Thyroid gland (tissue), 4 donors: Measurements from ENCODE around the gene IL18BP. TPM values are rescaled to one million over a fixed set of nuclear protein-coding genes. Genes with fewer than 3 reads are reported as not detected.

ENCODE experiments used
- DNase-seq, 2 donors: peaks; one replicate each; pipeline ENCODE4 v3.0.0-alpha.2; 2019
- H3K27ac ChIP-seq, 3 donors: fragments of 200-600 bp; sonication (generic); 1 replicate in 2 of 3; 2 replicates in 1 of 3; pipeline ENCODE4 v1.5.1; 2016 to 2019; ENCODE audit warnings: mild to moderate bottlenecking in 1 of 3, moderate library complexity in 1 of 3
- H3K27me3 ChIP-seq: fragments of 200-600 bp; sonication (generic); one replicate; pipeline ENCODE4 v1.5.1; 2019
- H3K36me3 ChIP-seq, 2 donors: fragments of 200-600 bp; sonication (generic); one replicate each; pipeline ENCODE4 v1.5.1; 2016 to 2019
- H3K4me1 ChIP-seq, 2 donors: fragments of 200-600 bp; sonication (generic); one replicate each; pipeline ENCODE4 v1.5.1; 2017 to 2019
- H3K4me3 ChIP-seq, 3 donors: fragments of 200-600 bp; sonication (generic); replicated peaks in 1 of 3; 1 replicate in 2 of 3; 2 replicates in 1 of 3; pipeline ENCODE4 v1.5.1; 2016; ENCODE audit warnings: mild to moderate bottlenecking in 1 of 3
- H3K9me3 ChIP-seq: fragments of 200-600 bp; sonication (generic); one replicate; pipeline ENCODE4 v1.5.1; 2017
- POLR2A ChIP-seq, 2 donors: fragments of 450-650 bp; IDR thresholded peaks; one replicate each; pipeline ENCODE4 v1.6.1; 2017; ENCODE audit warnings: antibody characterized with exemption in 2 of 2, mild to moderate bottlenecking in 2 of 2, moderate library complexity in 1 of 2
- WGBS, 2 donors: methylation state at CpG; one replicate each; pipeline ENCODE4 v1.1.5; 2017; 5-methylcytosine and 5-hydroxymethylcytosine counted together
- intact Hi-C: fragments of 100-400 bp; cut with DNase I; formaldehyde crosslinking; loops from one replicate; pipeline ENCODE4 v1.15.1; 2023
- total RNA-seq, 4 donors: library from RNA; depleted of rRNA; stranded (reverse); fragments of >200 nt; gene quantifications; one replicate each; pipeline ENCODE4 v1.2.3, GENCODE V29; 2016
- TF ChIP-seq, protein P1 (sequence below), 6 experiments: fragments of 200-600 bp in 3 of 6; fragments of 450-650 bp in 3 of 6; sonication (generic) in 3 of 6; IDR thresholded peaks; one replicate each; pipeline ENCODE4 v1.5.1; 2016 to 2019; ENCODE audit warnings: antibody characterized with exemption in 6 of 6, mild to moderate bottlenecking in 2 of 6, inconsistent platforms in 1 of 6, moderate library complexity in 1 of 6

Gene IL18BP
- total RNA-seq, 4 donors from 2014 or later = 7.6 to 12.1 (median 9.5) TPM

DNA sequence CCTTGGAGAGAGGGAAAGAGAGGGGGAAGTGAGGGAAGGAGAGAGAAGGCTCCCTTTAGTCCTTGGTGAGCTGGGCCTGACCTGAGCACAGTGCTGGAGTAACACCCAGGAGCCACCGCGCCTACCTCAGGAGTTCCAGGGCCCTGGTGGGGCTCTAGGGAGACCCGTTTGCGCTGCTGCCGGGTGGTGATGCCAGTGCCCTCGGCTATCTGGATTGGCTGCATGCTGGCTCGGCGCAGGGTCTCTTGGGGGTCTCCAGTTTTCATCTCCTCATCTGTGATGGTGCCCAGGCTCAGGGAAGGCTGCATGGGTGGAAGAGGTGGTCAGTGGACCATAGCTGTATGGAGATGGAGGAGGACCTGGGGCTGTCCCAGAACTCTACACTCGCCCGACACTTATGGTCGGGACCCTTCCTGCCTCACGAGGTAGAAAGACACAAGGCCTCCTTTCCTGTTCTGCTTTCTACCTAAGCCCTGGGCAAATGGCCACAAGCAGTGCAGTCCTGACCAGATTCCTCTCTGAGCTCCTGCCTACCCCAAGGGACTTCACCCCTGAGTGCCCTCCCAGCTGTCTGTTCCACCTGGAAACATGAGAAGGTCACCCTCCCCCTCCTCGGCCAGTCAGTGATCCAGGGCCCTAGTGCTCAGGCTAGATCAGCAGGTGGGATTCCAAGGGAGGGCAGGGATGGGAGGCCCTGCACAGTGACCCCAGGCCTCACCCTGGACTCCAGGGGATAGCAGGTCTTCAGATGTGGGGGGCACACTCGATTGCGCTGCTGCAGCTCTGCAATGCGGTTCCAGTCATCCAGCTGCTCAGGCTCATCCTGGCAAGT lies 6.0 kb downstream of the IL18BP start:
- DNase-seq = peak in 1 of 2 donors; percentile 27
- no peak overlapping the region for H3K4me3 ChIP-seq
- H3K27me3 ChIP-seq = no peaks in the 10 kb centered on the region
- no peak overlapping the region for H3K27ac ChIP-seq
- no peaks in the 10 kb centered on the region for H3K9me3 ChIP-seq
- H3K4me1 ChIP-seq = peaks cover 0 to 4% of the 10 kb centered on the region in 2 donors
- intact Hi-C loops = no loop called here
- TF ChIP-seq POLR2A (IDR thresholded peaks at IDR 0.05) = no peak
- TF ChIP-seq, protein P1, sequence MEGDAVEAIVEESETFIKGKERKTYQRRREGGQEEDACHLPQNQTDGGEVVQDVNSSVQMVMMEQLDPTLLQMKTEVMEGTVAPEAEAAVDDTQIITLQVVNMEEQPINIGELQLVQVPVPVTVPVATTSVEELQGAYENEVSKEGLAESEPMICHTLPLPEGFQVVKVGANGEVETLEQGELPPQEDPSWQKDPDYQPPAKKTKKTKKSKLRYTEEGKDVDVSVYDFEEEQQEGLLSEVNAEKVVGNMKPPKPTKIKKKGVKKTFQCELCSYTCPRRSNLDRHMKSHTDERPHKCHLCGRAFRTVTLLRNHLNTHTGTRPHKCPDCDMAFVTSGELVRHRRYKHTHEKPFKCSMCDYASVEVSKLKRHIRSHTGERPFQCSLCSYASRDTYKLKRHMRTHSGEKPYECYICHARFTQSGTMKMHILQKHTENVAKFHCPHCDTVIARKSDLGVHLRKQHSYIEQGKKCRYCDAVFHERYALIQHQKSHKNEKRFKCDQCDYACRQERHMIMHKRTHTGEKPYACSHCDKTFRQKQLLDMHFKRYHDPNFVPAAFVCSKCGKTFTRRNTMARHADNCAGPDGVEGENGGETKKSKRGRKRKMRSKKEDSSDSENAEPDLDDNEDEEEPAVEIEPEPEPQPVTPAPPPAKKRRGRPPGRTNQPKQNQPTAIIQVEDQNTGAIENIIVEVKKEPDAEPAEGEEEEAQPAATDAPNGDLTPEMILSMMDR (IDR thresholded peaks at IDR 0.05) = no peak
- peaks cover 72 to 73% of the 10 kb centered on the region in 2 donors for H3K36me3 ChIP-seq
- WGBS, 2 donors = 89 to 92% methylated on average over 10 to 16 of the region's 16 CpGs

DNA sequence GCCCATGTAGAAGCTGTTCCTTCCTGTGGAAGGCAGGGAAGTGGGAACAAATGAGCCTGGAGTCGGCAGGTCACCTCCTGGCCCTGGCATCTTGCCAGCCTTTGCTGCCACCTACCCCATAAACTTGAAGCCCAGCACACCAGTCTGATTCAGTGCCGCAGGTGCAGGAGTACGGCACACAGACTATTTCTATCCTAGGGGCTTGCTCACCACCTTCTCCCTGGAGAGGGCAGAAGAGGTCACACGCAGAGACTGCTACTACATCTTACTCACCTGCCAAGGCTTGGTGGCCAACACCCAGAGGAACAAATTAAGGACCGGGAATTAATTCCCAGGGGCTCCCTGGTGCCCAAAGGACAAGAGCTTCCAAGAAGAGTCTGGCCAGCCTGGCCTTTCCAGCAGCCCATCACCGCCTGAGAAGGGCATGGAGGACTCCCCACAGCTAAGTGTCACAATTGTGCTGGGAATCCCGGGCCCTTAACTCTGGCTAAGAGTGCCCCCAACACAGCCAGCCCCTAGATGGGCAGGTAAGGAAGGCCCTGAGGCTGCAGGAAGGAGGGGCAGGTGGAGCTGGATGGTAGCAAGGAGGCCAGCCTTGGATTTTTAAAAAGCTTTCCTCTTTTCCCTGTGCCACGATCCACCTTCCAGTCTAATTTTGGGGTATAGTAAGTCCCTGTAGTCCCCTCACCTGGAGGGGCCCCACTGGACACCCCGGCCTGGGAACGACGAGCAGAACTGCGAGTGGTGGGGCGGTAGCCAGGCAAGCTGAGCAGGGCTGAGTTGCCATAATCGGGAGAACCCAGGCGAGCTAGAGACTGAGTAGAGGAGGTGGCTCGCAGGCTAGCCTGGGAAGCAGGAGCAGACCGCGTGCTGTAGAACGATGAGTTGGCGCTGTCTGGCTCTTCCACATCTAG lies 6.9 kb downstream of the IL18BP start:
- intact Hi-C loops = no loop called here
- TF ChIP-seq, protein P1 (IDR thresholded peaks at IDR 0.05) = no peak
- TF ChIP-seq POLR2A (IDR thresholded peaks at IDR 0.05) = no peak
- WGBS, 2 donors = 87 to 89% methylated on average over 20 of the region's 20 CpGs
- Histone ChIP-seq H3K4me3 (no peak overlapping the region), H3K27ac (no peak overlapping the region), H3K9me3 (no peaks in the 10 kb centered on the region), H3K36me3 (peaks cover 80 to 82% of the 10 kb centered on the region in 2 donors), H3K27me3 (no peaks in the 10 kb centered on the region), H3K4me1 (no peaks in the 10 kb centered on the region)
- DNase-seq = no peak

DNA sequence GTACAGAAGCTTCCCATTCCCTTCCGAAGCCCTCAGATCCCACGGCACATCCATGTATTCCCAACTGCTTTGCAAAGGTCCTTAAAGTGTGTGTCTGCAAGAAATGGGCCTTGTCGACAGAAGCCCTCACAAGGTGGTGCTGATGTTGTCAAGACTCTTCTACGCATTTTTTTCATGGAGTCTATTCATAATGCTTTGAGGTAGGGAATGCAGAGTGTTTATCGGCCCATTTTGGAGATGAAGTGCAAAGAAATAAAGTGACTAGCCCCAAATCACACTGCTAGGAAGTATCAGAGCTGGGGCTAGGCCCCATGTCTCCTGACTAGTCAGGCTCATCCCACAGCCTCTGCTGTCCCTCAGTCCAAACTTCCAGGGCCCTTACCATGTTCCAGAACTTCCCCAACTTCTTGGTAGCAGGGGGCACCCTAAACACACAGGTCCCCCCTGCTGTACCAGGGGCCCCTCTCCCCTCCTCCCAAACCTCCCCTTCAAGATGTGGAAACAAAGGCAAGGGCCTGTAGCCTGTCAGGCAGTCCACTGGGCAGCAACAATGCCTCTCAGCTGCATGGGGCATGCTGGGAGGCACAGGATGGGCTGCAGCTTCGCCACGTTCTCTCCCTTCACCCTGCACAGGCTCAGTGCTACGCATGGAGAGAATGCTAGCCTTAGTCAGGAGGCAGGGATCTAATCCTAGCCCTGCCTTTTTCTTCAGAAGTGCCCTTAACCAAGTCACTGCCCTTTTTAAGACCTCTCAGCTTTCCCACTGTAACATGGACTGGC lies 7.8 kb downstream of the IL18BP start:
- H3K27me3 ChIP-seq = no peaks in the 10 kb centered on the region
- intact Hi-C loops = no loop called here
- TF ChIP-seq, protein P1 (IDR thresholded peaks at IDR 0.05) = no peak
- no peak for TF ChIP-seq POLR2A (IDR thresholded peaks at IDR 0.05)
- no peak overlapping the region for H3K4me3 ChIP-seq
- no peak for DNase-seq
- WGBS, 2 donors = 89 to 95% methylated on average over 8 of the region's 8 CpGs
- no peaks in the 10 kb centered on the region for H3K9me3 ChIP-seq
- H3K27ac ChIP-seq = no peak overlapping the region
- H3K4me1 ChIP-seq = no peaks in the 10 kb centered on the region
- peaks cover 89 to 91% of the 10 kb centered on the region in 2 donors for H3K36me3 ChIP-seq

DNA sequence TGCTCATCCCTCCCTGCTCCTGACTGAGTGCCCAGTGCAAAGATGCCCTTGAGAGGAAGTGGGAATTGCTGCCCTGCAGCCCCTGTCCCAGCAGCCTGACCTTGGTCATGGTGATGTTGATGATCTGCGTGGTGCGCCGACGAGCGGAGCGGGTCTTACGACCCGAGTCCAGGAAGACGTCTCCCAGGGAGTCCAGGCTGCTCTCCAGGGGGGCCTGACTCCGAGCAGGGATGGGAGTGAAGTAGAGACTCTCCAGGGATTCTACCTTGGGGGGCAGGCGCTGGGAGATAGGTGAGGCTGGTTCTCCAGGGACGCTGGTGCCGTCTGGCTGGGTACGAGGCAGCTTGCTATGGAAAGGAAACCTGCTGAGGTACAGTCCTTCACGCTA lies 8.4 kb downstream of the IL18BP start:
- H3K4me1 ChIP-seq = no peaks in the 10 kb centered on the region
- H3K27ac ChIP-seq = no peak overlapping the region
- WGBS, 2 donors = 89 to 97% methylated on average over 8 to 15 of the region's 15 CpGs
- H3K9me3 ChIP-seq = no peaks in the 10 kb centered on the region
- no peaks in the 10 kb centered on the region for H3K27me3 ChIP-seq
- DNase-seq = no peak
- no peak overlapping the region for H3K4me3 ChIP-seq
- TF ChIP-seq, protein P1 (IDR thresholded peaks at IDR 0.05) = no peak
- no peak for TF ChIP-seq POLR2A (IDR thresholded peaks at IDR 0.05)
- intact Hi-C loops = no loop called here
- H3K36me3 ChIP-seq = peaks cover 95 to 96% of the 10 kb centered on the region in 2 donors
